ENCODE measurements around the gene NLRP3. TPM values are rescaled to one million over a fixed set of nuclear protein-coding genes. Genes with fewer than 3 reads are reported as not detected.
"Not testable (repeated sequence)": the region's sequence is repeated elsewhere in the genome, so short reads cannot be mapped to it uniquely, and the experiment has no call there.

The NLRP3 gene
- total RNA-seq, 4 donors from 2014 or later: 0.57 to 2.3 (median 1.8) TPM

DNA sequence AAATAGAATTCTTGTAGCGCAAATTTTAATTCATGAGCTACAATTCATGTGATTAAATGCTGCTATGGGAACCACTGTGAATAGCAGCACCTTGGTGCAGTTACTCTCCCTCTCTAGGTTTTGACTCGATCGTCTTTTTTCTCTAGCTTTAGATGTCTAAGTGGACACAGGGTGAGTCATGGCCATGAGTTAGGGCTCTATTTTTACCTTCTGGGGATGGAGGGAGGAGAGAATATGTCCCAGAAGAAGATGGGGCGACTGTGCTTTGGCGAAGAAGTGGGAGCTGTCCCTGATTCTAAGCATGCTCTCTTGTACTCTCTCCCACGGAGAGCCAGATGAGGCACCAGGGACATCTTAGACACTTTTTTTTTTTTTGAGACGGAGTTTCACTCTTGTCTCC lies 43.5 kb downstream of the NLRP3 start:
- DNase-seq: no peak
- no peak overlapping the region for H3K4me3 ChIP-seq
- no peaks in the 10 kb centered on the region for H3K36me3 ChIP-seq
- H3K4me1 ChIP-seq: no peaks in the 10 kb centered on the region
- no peaks in the 10 kb centered on the region for H3K9me3 ChIP-seq
- intact Hi-C loops (cut with DNase I): no loop called here
- H3K27ac ChIP-seq: no peak overlapping the region
- TF ChIP-seq POLR2A (IDR thresholded peaks at IDR 0.05): no peak
- TF ChIP-seq, protein P1, sequence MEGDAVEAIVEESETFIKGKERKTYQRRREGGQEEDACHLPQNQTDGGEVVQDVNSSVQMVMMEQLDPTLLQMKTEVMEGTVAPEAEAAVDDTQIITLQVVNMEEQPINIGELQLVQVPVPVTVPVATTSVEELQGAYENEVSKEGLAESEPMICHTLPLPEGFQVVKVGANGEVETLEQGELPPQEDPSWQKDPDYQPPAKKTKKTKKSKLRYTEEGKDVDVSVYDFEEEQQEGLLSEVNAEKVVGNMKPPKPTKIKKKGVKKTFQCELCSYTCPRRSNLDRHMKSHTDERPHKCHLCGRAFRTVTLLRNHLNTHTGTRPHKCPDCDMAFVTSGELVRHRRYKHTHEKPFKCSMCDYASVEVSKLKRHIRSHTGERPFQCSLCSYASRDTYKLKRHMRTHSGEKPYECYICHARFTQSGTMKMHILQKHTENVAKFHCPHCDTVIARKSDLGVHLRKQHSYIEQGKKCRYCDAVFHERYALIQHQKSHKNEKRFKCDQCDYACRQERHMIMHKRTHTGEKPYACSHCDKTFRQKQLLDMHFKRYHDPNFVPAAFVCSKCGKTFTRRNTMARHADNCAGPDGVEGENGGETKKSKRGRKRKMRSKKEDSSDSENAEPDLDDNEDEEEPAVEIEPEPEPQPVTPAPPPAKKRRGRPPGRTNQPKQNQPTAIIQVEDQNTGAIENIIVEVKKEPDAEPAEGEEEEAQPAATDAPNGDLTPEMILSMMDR (IDR thresholded peaks at IDR 0.05): no peak
- 82 to 88% methylated on average over 7 of the region's 7 CpGs for WGBS, 2 donors
- no peaks in the 10 kb centered on the region for H3K27me3 ChIP-seq

DNA sequence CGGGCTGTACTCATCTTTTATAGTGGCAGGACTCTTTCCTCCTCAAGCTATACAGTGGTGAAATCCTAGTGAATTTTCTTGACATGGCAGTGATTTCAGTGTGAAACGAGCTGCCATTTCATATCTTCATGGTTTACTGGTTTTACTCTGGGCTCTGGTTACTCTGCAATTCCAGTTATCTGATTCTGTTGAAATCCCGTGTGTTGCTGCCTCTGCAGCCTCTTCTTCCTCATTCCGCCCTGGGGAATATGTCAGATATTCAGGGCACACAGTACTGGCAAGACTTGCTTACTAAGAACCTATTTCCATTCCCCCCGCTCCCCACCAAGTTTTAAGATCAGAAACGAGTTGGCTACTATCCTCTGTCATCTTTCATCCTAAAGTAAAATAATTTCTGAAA lies 49.8 kb downstream of the NLRP3 start:
- Histone ChIP-seq H3K27ac (no peak overlapping the region), H3K4me1 (no peaks in the 10 kb centered on the region), H3K4me3 (no peak overlapping the region), H3K9me3 (no peaks in the 10 kb centered on the region), H3K36me3 (no peaks in the 10 kb centered on the region), H3K27me3 (no peaks in the 10 kb centered on the region)
- no peak for TF ChIP-seq POLR2A (IDR thresholded peaks at IDR 0.05)
- TF ChIP-seq, protein P1 (IDR thresholded peaks at IDR 0.05): no peak
- intact Hi-C loops (cut with DNase I): no loop called here
- DNase-seq: no peak
- 60 to 70% methylated on average over 6 of the region's 6 CpGs for WGBS, 2 donors

DNA sequence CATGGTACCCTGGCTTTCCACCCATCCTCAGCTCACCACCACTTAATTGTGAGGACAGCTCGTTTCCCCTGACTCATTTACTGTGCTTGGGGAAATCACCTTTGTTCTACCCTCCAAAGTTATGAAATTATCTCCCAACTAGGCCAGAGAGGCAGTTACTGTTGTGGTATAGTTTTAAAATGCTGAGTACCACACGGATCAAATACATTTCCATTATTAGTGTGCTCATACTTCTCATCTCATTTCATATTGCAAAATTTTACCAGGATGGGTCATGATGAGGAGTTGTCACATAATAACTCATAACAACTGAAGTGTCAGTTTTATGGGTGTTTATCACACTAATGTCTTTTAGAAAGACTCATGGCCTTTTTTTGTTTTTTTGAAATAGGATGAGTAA lies 51.2 kb downstream of the NLRP3 start:
- TF ChIP-seq, protein P1 (IDR thresholded peaks at IDR 0.05): no peak
- TF ChIP-seq POLR2A (IDR thresholded peaks at IDR 0.05): no peak
- no peaks in the 10 kb centered on the region for H3K36me3 ChIP-seq
- no peaks in the 10 kb centered on the region for H3K4me1 ChIP-seq
- DNase-seq: no peak
- H3K9me3 ChIP-seq: no peaks in the 10 kb centered on the region
- H3K27me3 ChIP-seq: no peaks in the 10 kb centered on the region
- intact Hi-C loops (cut with DNase I): no loop called here
- no peak overlapping the region for H3K27ac ChIP-seq
- 34 to 37% methylated on average over 2 of the region's 2 CpGs for WGBS, 2 donors
- no peak overlapping the region for H3K4me3 ChIP-seq

DNA sequence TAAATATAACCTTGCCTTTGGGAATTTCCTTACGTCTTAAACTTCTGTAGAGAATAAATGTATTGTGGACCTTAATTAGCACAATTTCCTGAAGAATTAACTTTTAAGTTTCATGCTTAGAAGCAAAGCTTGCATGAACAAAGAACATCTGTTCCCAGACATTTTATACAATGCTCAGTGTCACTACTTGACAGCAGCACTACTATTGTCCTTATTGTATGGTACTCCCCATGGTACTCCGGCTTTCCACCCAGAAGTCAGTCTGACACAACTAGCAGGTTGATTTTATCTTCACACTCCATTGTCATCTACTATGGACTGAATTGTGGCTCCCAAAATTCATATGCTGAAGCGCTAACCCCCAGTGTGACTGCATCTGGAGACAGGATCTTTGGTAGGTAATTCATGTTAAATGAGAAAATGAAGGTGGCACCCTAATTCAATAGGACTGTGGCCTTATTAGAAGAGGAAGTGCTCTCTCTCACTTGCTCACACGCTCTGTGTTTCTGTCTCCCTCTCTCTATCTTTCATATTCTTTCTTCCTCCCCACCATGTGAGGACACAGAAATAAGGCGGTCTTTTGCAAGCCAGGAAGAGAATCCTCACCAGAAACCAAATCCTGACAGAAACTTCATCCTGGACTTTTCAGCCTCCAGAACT lies 52.6 kb downstream of the NLRP3 start:
- intact Hi-C loops (cut with DNase I): no loop called here
- H3K4me1 ChIP-seq: no peaks in the 10 kb centered on the region
- no peak for DNase-seq
- no peaks in the 10 kb centered on the region for H3K27me3 ChIP-seq
- no peak overlapping the region for H3K4me3 ChIP-seq
- TF ChIP-seq POLR2A (IDR thresholded peaks at IDR 0.05): no peak
- TF ChIP-seq, protein P1 (IDR thresholded peaks at IDR 0.05): no peak
- 66 to 72% methylated on average over 5 of the region's 5 CpGs for WGBS, 2 donors
- H3K36me3 ChIP-seq: no peaks in the 10 kb centered on the region
- H3K27ac ChIP-seq: no peak overlapping the region
- H3K9me3 ChIP-seq: no peaks in the 10 kb centered on the region

DNA sequence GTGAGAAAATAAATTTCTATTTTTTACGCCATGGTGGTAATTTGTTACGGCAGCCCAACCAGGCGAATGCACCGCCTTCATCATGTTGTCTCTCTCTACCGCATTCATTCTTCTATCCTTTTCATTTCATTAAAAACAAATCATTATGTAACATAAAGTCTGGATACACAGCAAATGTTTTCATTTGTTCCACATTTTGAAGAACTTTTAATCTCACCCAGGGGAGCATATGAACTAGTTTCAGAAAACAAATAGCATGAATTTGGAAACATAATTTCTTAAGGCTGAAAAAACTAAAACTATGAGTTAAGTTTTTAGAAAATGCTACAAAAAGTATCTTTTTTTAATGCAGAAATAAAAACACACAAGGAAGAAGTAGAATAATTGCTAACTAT lies 53.2 kb downstream of the NLRP3 start:
- Histone ChIP-seq H3K4me3 (no peak overlapping the region), H3K4me1 (no peaks in the 10 kb centered on the region), H3K36me3 (no peaks in the 10 kb centered on the region), H3K27ac (no peak overlapping the region), H3K9me3 (no peaks in the 10 kb centered on the region), H3K27me3 (no peaks in the 10 kb centered on the region)
- no peak for DNase-seq
- WGBS, 2 donors: 91 to 94% methylated on average over 5 of the region's 5 CpGs
- TF ChIP-seq, protein P1 (IDR thresholded peaks at IDR 0.05): no peak
- TF ChIP-seq POLR2A (IDR thresholded peaks at IDR 0.05): no peak
- intact Hi-C loops (cut with DNase I): no loop called here

DNA sequence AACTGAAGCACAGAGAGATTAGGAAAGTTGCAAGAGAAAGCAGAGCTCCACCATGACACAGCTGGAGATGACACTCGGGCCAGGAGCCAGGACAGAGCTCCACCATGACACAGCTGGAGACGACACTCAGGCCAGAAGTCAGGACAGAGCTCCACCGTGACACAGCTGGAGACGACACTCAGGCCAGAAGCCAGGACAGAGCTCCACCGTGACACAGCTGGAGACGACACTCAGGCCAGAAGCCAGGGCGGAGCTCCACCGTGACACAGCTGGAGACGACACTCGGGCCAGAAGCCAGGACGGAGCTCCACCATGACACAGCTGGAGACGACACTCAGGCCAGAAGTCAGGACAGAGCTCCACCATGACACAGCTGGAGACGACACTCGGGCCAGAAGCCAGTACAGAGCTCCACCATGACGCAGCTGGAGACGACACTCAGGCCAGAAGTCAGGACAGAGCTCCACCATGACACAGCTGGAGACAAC lies 55.0 kb downstream of the NLRP3 start:
- H3K4me3 ChIP-seq; intact Hi-C loops (cut with DNase I); H3K27ac ChIP-seq; H3K9me3 ChIP-seq; H3K36me3 ChIP-seq; DNase-seq; H3K4me1 ChIP-seq; H3K27me3 ChIP-seq: not testable (repeated sequence)
- 68% methylated on average over 8 to 10 of the region's 16 CpGs for WGBS, 2 donors

Data from esophagus squamous epithelium (tissue), 5 donors.